IMR-90 (cell line): ENCODE data around the gene CTAGE1. TPM values are rescaled to one million over a fixed set of nuclear protein-coding genes. Genes with fewer than 3 reads are reported as not detected.
A peak's percentile ranks its signal among the peaks of the same experiment; 100 is the strongest.

Experiments
- ATAC-seq: fragments of 200-7000 bp; cut with Tn5 transposase; 2 replicates; pipeline ENCODE4 v1.9.1; 2020; ENCODE audit warnings: low read depth, mild to moderate bottlenecking, moderate library complexity
- BruUV-seq: library from RNA; stranded (reverse); fragments of 400-500 nt; replicated peaks from 2 replicates; lab custom pipeline; 2021; lab: Mats Ljungman, UMichigan
- CTCF ChIA-PET: fragments of 300-600 bp; formaldehyde crosslinking; extraction: SDS; loops from one replicate; lab custom pipeline; 2021; ENCODE audit warnings: antibody characterized with exemption; lab: Yijun Ruan, JAX
- POLR2A ChIA-PET: fragments of 300-600 bp; sonication (Branson Sonifier 250); formaldehyde crosslinking; loops from one replicate; lab custom pipeline; 2022; ENCODE audit warnings: antibody characterized with exemption; ENCODE audit not compliant: unreplicated experiment; lab: Charles Lee
- DNase-seq: peaks from one replicate; pipeline ENCODE4 v3.0.0; 2013
- H2AFZ ChIP-seq: replicated peaks from 2 replicates; pipeline ENCODE3; 2013; ENCODE audit warnings: low read length, mild to moderate bottlenecking; ENCODE audit not compliant: poor library complexity
- H2AK5ac ChIP-seq: 2 replicates; pipeline ENCODE4 v1.6.1; 2013; ENCODE audit warnings: low read depth, low read length, inconsistent platforms
- H2AK9ac ChIP-seq: replicated peaks from 2 replicates; pipeline ENCODE3; 2013; ENCODE audit warnings: mild to moderate bottlenecking, low read depth, low read length, moderate library complexity; ENCODE audit not compliant: poor library complexity
- H2BK120ac ChIP-seq: 2 replicates; pipeline ENCODE4 v1.6.1; 2013; ENCODE audit warnings: low read depth, low read length, inconsistent platforms
- H2BK15ac ChIP-seq: 3 replicates; pipeline ENCODE4 v1.6.1; 2013; ENCODE audit warnings: low read depth, low read length, inconsistent platforms
- H2BK20ac ChIP-seq: 2 replicates; pipeline ENCODE4 v1.6.1; 2013; ENCODE audit warnings: low read depth, mild to moderate bottlenecking, inconsistent platforms, low read length, moderate library complexity
- H2BK5ac ChIP-seq: 2 replicates; pipeline ENCODE4 v1.6.1; 2013; ENCODE audit warnings: mild to moderate bottlenecking, low read depth, low read length, inconsistent platforms; ENCODE audit not compliant: poor library complexity, severe bottlenecking
- H3K14ac ChIP-seq: replicated peaks from 2 replicates; pipeline ENCODE4 v1.6.1; 2013; ENCODE audit warnings: low read depth, low read length, inconsistent platforms
- H3K18ac ChIP-seq: 2 replicates; pipeline ENCODE4 v1.6.1; 2013; ENCODE audit warnings: low read depth, low read length, control low read depth
- H3K23ac ChIP-seq: 2 replicates; pipeline ENCODE4 v1.6.1; 2013; ENCODE audit warnings: low read depth, low read length, inconsistent platforms
- H3K27ac ChIP-seq: 2 replicates; pipeline ENCODE4 v1.5.1; 2013; ENCODE audit warnings: mild to moderate bottlenecking, control low read depth, low read length; ENCODE audit not compliant: insufficient read depth
- H3K27me3 ChIP-seq: 2 replicates; pipeline ENCODE4 v1.6.1; 2013; ENCODE audit warnings: low read length; ENCODE audit not compliant: control insufficient read depth, insufficient read depth
- H3K36me3 ChIP-seq: 2 replicates; pipeline ENCODE4 v1.6.1; 2013; ENCODE audit warnings: low read length, mixed read lengths; ENCODE audit not compliant: control insufficient read depth, insufficient read depth
- H3K4ac ChIP-seq: 2 replicates; pipeline ENCODE4 v1.6.1; 2013; ENCODE audit warnings: low read depth, low read length, inconsistent platforms
- H3K4me1 ChIP-seq: 2 replicates; pipeline ENCODE4 v1.6.1; 2013; ENCODE audit warnings: low read length, mixed read lengths; ENCODE audit not compliant: control insufficient read depth, insufficient read depth
- H3K4me2 ChIP-seq: 2 replicates; pipeline ENCODE4 v1.6.1; 2013; ENCODE audit warnings: low read depth, mild to moderate bottlenecking, control low read depth, low read length, moderate library complexity
- H3K4me3 ChIP-seq: 2 replicates; pipeline ENCODE4 v1.5.1; 2013; ENCODE audit warnings: low read depth, mild to moderate bottlenecking, control low read depth, low read length, moderate library complexity; ENCODE audit not compliant: insufficient read depth
- H3K56ac ChIP-seq: 2 replicates; pipeline ENCODE4 v1.6.1; 2013; ENCODE audit warnings: low read length, inconsistent platforms; ENCODE audit not compliant: insufficient read depth; ENCODE audit errors: extremely low read depth
- H3K79me1 ChIP-seq, 2 experiments: 2 replicates each; pipeline ENCODE4 v1.6.1; 2013; ENCODE audit warnings: low read length in 2 of 2, inconsistent platforms in 1 of 2, low read depth in 1 of 2
- H3K9ac ChIP-seq: 2 replicates; pipeline ENCODE4 v1.6.1; 2013; ENCODE audit warnings: low read depth, low read length, control low read depth
- H3K9me1 ChIP-seq: 2 replicates; pipeline ENCODE4 v1.6.1; 2013; ENCODE audit warnings: low read length, inconsistent platforms; ENCODE audit not compliant: insufficient read depth
- H3K9me3 ChIP-seq: 2 replicates; pipeline ENCODE4 v1.6.1; 2013; ENCODE audit warnings: low read length; ENCODE audit not compliant: control insufficient read depth, insufficient read depth
- H4K20me1 ChIP-seq: 2 replicates; pipeline ENCODE4 v1.6.1; 2013; ENCODE audit warnings: low read length, inconsistent platforms; ENCODE audit not compliant: insufficient read depth
- H4K5ac ChIP-seq: 2 replicates; pipeline ENCODE4 v1.6.1; 2013; ENCODE audit warnings: mild to moderate bottlenecking, low read depth, low read length, control low read depth
- H4K8ac ChIP-seq, 2 experiments: 2 replicates each; pipeline ENCODE4 v1.6.1; 2013; ENCODE audit warnings: low read depth in 2 of 2, low read length in 2 of 2, control low read depth in 1 of 2, inconsistent platforms in 1 of 2
- H4K91ac ChIP-seq: 2 replicates; pipeline ENCODE4 v1.6.1; 2013; ENCODE audit warnings: low read depth, low read length, inconsistent platforms; ENCODE audit not compliant: insufficient read depth
- CEBPB ChIP-seq: IDR thresholded peaks from 2 replicates; pipeline ENCODE4 v1.6.1; 2012; ENCODE audit warnings: low read depth, low read length, improper control_type of control experiment
- FOS ChIP-seq: fragments of 150-350 bp; IDR thresholded peaks from 2 replicates; pipeline ENCODE4 v1.6.1; 2016; ENCODE audit warnings: low read depth, low read length
- MAZ ChIP-seq: IDR thresholded peaks from 2 replicates; pipeline ENCODE4 v1.6.1; 2012; ENCODE audit warnings: low read depth, mild to moderate bottlenecking, low read length, improper control_type of control experiment, moderate library complexity, borderline replicate concordance
- MXI1 ChIP-seq: IDR thresholded peaks from 2 replicates; pipeline ENCODE4 v1.6.1; 2012; ENCODE audit warnings: low read depth, mild to moderate bottlenecking, low read length, moderate library complexity, borderline replicate concordance
- NFE2L2 ChIP-seq: fragments of 150-350 bp; IDR thresholded peaks from 2 replicates; pipeline ENCODE4 v1.6.1; 2016; ENCODE audit warnings: low read depth, mild to moderate bottlenecking, low read length
- RCOR1 ChIP-seq: IDR thresholded peaks from 2 replicates; pipeline ENCODE4 v1.6.1; 2012; ENCODE audit warnings: mild to moderate bottlenecking, low read length, improper control_type of control experiment; ENCODE audit not compliant: insufficient replicate concordance
- RFX5 ChIP-seq: IDR thresholded peaks from 2 replicates; pipeline ENCODE4 v1.8.0; 2012; ENCODE audit warnings: low read depth, mild to moderate bottlenecking, low read length, moderate library complexity
- WGBS, 2 experiments: methylation state at CpG; one replicate each; pipeline versions ENCODE4 v1.1.5 to v1.1.7; 2013; ENCODE audit warnings: missing lambda C conversion rate in 2 of 2; ENCODE audit not compliant: insufficient read length in 1 of 2; ENCODE audit errors: extremely low coverage in 2 of 2; 5-methylcytosine and 5-hydroxymethylcytosine counted together
- dilution Hi-C: fragments of 300-500 bp; cut with HindIII; formaldehyde crosslinking; loops from one replicate; pipeline ENCODE4 v1.14.3; 2018; ENCODE audit warnings: low sequenced_read_pairs; ENCODE audit not compliant: unreplicated experiment
- in situ Hi-C: fragments of 300-500 bp; cut with MboI; formaldehyde crosslinking; loops from 3 replicates; pipeline ENCODE4 v1.14.3; 2019; ENCODE audit warnings: low sequenced_read_pairs, inconsistent platforms, mixed read lengths
- intact Hi-C: fragments of 100-400 bp; cut with micrococcal nuclease; formaldehyde crosslinking; loops from 2 replicates; pipeline ENCODE4 v1.10.0; 2022
- polyA plus RNA-seq, 3 experiments: library from polyadenylated mRNA; depleted of rRNA; stranded (reverse); fragments of >200 nt; gene quantifications; 2 replicates each; pipeline ENCODE4 v1.2.3, GENCODE V29; 2012; ENCODE audit warnings: low replicate concordance in 1 of 3
- total RNA-seq: library from RNA; depleted of rRNA; stranded (reverse); fragments of >200 nt; gene quantifications from 2 replicates; pipeline ENCODE4 v1.2.3, GENCODE V29; 2012
- TF ChIP-seq, protein P1 (sequence below): conservative IDR thresholded peaks from 2 replicates; pipeline ENCODE4 v1.5.1; 2012; ENCODE audit warnings: mild to moderate bottlenecking, low read depth, low read length, improper control_type of control experiment
- TF ChIP-seq, protein P2 (sequence below): fragments of 150-350 bp; IDR thresholded peaks from 2 replicates; pipeline ENCODE4 v1.6.1; 2016; ENCODE audit warnings: low read depth, mild to moderate bottlenecking, low read length, moderate library complexity, borderline replicate concordance

The CTAGE1 gene
- total and polyA plus RNA-seq, 2 of the 4 experiments (the other 2 are of a cell fraction), result 0.09 TPM; not detected in 1

DNA sequence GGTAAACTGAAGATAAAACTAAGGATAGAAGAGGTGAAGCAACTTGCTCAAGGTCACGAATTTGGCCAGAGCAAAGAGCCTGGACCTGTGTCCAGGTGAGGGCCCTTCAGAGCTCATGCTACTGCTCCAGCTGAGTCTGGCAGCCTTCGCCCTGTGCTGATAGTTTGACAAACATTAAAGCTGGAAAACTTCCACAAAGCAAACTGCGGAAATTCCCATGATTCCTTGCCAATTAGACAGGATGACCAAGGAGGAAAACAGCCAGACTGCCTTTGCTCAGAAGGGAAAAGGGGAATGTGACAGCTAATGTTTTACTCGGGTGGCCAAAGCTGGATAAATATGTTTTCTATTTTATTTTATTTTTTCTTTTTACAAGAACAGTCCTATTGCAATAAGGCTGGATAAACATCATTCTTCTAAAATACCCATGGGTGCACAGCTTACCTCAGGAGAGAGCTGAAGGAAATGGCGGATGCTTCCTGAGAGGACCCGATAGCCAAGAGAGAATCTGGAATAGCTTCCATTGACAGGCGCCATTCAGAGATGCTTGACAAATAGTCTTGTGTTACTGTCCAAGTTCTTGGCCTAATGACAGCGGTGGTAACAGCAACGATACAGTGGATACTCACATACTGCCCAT lies 5.3 kb upstream of the CTAGE1 start:
- ATAC-seq, result peak; percentile 65
- peak overlapping the region; percentile 89 for H3K14ac ChIP-seq
- H3K27ac ChIP-seq, result peak overlapping the region; percentile 68

More for the DNA sequence above, 5.3 kb upstream of the CTAGE1 start:
- peak; percentile 87 for DNase-seq
- peak overlapping the region; percentile 9; the same call in 1 of the 2 replicates for H3K23ac ChIP-seq
- peak overlapping the region; percentile 86 to 88 for H4K8ac ChIP-seq
- peak overlapping the region; percentile 89 for H3K4ac ChIP-seq
- WGBS, 2 experiments, result 75% methylated on average over 4 of the region's 9 CpGs; no CpG with 5 or more reads in 1 of the 2 experiments
- H3K4me2 ChIP-seq, result no peak overlapping the region; the same call in 1 of the 2 replicates
- H4K91ac ChIP-seq, result peak overlapping the region; percentile 90
- peak overlapping the region; percentile 86 for H2BK5ac ChIP-seq
- TF ChIP-seq, protein P1, sequence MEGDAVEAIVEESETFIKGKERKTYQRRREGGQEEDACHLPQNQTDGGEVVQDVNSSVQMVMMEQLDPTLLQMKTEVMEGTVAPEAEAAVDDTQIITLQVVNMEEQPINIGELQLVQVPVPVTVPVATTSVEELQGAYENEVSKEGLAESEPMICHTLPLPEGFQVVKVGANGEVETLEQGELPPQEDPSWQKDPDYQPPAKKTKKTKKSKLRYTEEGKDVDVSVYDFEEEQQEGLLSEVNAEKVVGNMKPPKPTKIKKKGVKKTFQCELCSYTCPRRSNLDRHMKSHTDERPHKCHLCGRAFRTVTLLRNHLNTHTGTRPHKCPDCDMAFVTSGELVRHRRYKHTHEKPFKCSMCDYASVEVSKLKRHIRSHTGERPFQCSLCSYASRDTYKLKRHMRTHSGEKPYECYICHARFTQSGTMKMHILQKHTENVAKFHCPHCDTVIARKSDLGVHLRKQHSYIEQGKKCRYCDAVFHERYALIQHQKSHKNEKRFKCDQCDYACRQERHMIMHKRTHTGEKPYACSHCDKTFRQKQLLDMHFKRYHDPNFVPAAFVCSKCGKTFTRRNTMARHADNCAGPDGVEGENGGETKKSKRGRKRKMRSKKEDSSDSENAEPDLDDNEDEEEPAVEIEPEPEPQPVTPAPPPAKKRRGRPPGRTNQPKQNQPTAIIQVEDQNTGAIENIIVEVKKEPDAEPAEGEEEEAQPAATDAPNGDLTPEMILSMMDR, result no peak
- TF ChIP-seq RFX5 (no peak), MXI1 (no peak), MAZ (no peak), NFE2L2 (no peak), FOS (no peak), CEBPB (no peak), RCOR1 (no peak)
- TF ChIP-seq, protein P2, sequence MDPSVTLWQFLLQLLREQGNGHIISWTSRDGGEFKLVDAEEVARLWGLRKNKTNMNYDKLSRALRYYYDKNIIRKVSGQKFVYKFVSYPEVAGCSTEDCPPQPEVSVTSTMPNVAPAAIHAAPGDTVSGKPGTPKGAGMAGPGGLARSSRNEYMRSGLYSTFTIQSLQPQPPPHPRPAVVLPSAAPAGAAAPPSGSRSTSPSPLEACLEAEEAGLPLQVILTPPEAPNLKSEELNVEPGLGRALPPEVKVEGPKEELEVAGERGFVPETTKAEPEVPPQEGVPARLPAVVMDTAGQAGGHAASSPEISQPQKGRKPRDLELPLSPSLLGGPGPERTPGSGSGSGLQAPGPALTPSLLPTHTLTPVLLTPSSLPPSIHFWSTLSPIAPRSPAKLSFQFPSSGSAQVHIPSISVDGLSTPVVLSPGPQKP, result no peak
- in situ Hi-C loops (no loop called here), intact Hi-C loops (no loop called here), dilution Hi-C loops (no loop called here)
- H2AFZ ChIP-seq, result peak overlapping the region; percentile 60
- no TSS peak for BruUV-seq
- H3K79me1 ChIP-seq, result no peaks in the 10 kb centered on the region
- H3K36me3 ChIP-seq, result no peaks in the 10 kb centered on the region
- peaks cover 1% of the 10 kb centered on the region for H3K9me3 ChIP-seq
- H2AK9ac ChIP-seq, result no peak overlapping the region
- no peak overlapping the region for H3K4me3 ChIP-seq
- H2BK20ac ChIP-seq, result peak overlapping the region; percentile 93
- peaks cover 6% of the 10 kb centered on the region for H3K4me1 ChIP-seq
- H2BK15ac ChIP-seq, result peak overlapping the region; percentile 98; the same call in 2 of the 3 replicates
- ChIA-PET POLR2A (no interaction called here), CTCF (no interaction called here)
- peak overlapping the region; percentile 95 for H2BK120ac ChIP-seq
- H3K9me1 ChIP-seq, result peaks cover 5% of the 10 kb centered on the region; the same call in 1 of the 2 replicates
- peak overlapping the region; percentile 52; the same call in 1 of the 2 replicates for H3K56ac ChIP-seq
- H4K20me1 ChIP-seq, result no peaks in the 10 kb centered on the region
- H4K5ac ChIP-seq, result peak overlapping the region; percentile 80
- H2AK5ac ChIP-seq, result peak overlapping the region; percentile 96
- no peaks in the 10 kb centered on the region for H3K27me3 ChIP-seq
- H3K9ac ChIP-seq, result no peak overlapping the region
- peak overlapping the region; percentile 84; the same call in 1 of the 2 replicates for H3K18ac ChIP-seq
